ENCODE data around the gene DBNL.

DBNL gene

GRCh38 chr7:44101303-44101965 lies 56.9 kb downstream of the DBNL start:
- no peak for DNase-seq

- no peak for DNase-seq
Measured at GRCh38 chr7:44101966-44102845, 57.7 kb downstream of the DBNL start.

GRCh38 chr7:44102846-44103565 lies 58.5 kb downstream of the DBNL start:
- DNase-seq: no peak

- DNase-seq: no peak
Measured at GRCh38 chr7:44103566-44103922, 59.0 kb downstream of the DBNL start.

GRCh38 chr7:44103923-44104859 lies 59.7 kb downstream of the DBNL start, which contains the start of gene AEBP1:
Gene AEBP1 (plus strand): TSS chr7:44104345. CDS start chr7:44104666, 321 bp downstream.
- no peak for DNase-seq

GRCh38 chr7:44104860-44105771 lies 60.6 kb downstream of the DBNL start:
- no peak for DNase-seq

- no peak for DNase-seq
Measured at GRCh38 chr7:44105832-44106231, 61.3 kb downstream of the DBNL start.

GRCh38 chr7:44106311-44107065 lies 62.0 kb downstream of the DBNL start:
- no peak for DNase-seq

- no peak for DNase-seq
Measured at GRCh38 chr7:44107116-44107960, 62.8 kb downstream of the DBNL start.

- no peak for DNase-seq
Measured at GRCh38 chr7:44107961-44108767, 63.7 kb downstream of the DBNL start.

DNA sequence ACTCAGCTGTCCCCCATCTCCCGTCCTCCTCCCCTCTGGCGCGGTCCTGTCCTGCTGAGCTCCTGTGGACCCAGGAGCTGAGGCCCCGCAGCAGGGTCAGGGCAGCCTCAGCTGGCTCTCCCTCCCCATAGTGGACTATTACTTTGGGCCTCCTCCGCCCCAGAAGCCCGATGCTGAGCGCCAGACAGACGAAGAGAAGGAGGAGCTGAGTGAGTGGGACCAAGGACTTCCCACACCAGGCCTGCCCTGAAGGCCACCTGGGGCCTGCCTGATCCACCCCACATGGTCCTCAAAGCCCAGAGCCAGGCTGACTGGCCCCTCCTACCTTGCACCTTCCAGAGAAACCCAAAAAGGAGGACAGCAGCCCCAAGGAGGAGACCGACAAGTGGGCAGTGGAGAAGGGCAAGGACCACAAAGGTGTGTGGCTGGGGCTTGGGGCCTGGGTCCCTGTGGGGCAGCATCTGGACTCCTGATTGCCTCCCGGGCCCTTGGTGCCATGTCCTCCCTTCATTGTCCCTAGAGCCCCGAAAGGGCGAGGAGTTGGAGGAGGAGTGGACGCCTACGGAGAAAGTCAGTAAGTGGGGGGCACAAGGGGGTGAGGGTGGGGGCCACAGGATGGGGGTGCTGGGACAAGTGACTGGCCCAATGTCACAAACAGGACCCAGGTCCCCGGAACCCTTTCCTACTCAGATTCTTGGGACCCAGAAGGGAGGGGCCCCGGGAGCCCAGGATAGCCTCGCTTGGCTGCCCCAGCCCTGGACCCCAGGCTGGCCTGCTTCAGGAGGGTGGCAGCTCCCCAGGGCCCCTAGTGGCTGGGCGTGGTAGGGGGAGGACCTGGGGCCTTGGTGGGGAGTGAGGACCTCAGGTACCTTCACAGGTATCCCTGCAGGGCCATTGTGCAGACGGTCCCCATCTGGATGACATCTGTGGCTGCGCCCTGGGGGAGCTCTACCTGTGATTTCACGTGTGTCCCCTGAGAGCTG lies 64.6 kb downstream of the DBNL start:
- no peak for DNase-seq

GRCh38 chr7:44109991-44110390 lies 65.5 kb downstream of the DBNL start:
- no peak for DNase-seq

DNA sequence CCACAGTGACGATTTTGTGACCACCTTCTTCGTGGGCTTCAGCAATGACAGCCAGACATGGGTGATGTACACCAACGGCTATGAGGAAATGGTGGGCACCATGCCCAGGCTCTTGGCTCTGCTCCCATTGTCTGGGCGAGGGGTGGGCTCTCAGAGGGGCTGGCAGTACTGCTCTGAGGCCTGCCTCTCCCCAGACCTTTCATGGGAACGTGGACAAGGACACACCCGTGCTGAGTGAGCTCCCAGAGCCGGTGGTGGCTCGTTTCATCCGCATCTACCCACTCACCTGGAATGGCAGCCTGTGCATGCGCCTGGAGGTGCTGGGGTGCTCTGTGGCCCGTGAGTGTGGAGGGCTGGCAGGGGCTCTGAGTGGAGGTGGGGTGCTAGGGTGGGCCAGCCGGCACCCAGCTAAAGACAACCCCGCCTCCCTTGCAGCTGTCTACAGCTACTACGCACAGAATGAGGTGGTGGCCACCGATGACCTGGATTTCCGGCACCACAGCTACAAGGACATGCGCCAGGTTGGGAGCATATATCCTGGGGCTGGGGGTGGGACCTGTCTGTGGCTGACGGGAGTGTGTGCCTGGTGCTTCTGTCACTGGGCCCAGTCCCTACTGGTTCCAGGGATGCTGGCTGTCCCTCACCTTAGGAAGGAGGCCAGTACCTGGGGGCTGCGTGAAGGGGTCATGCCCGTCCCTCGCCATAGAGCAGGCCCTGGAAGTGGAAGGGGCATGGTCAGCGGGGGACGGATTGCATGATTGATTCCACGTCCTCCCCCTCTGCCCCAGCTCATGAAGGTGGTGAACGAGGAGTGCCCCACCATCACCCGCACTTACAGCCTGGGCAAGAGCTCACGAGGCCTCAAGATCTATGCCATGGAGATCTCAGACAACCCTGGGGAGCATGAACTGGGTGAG lies 66.5 kb downstream of the DBNL start:
- DNase-seq: no peak
